SK-N-SH (cell line): Measurements from ENCODE around the gene TUBB8. TPM values are rescaled to one million over a fixed set of nuclear protein-coding genes. Genes with fewer than 3 reads are reported as not detected.

ENCODE experiments used
- CTCF ChIA-PET: fragments of 300-600, 350-600 bp; formaldehyde crosslinking; extraction: SDS; loops from one replicate; lab custom pipeline; 2021; lab: Yijun Ruan, JAX
- POLR2A ChIA-PET: fragments of 350-600 bp; sonication (Branson Sonifier 250); formaldehyde crosslinking; extraction: SDS; loops from one replicate; lab custom pipeline; 2020; ENCODE audit warnings: antibody characterized with exemption, inconsistent platforms; lab: Yijun Ruan, JAX
- DNase-seq: peaks from one replicate; pipeline ENCODE4 v3.0.0; 2012
- H2AFZ ChIP-seq: fragments of 200-600 bp; sonication (generic); 2 replicates; pipeline ENCODE4 v1.8.1; 2016; ENCODE audit warnings: antibody characterized with exemption, mild to moderate bottlenecking, low read depth
- H3F3A ChIP-seq: fragments of 200-600 bp; sonication (generic); replicated peaks from 2 replicates; pipeline ENCODE3; 2016; ENCODE audit warnings: antibody characterized with exemption, mild to moderate bottlenecking; ENCODE audit not compliant: insufficient read depth
- H3K27ac ChIP-seq, 2 experiments: fragments of 200-500 bp in 1 of 2; fragments of 200-600 bp in 1 of 2; sonication (Bioruptor generic) in 1 of 2; sonication (generic), shearing (Covaris generic) in 1 of 2; 2 replicates each; pipeline versions ENCODE4 v1.5.1 to v1.6.1; 2014 to 2016; ENCODE audit warnings: low read depth in 2 of 2, inconsistent platforms in 1 of 2, low read length in 1 of 2, mild to moderate bottlenecking in 1 of 2, mixed read lengths in 1 of 2
- H3K27me3 ChIP-seq: fragments of 200-600 bp; sonication (generic), shearing (Covaris generic); 2 replicates; pipeline ENCODE4 v1.6.1; 2016; ENCODE audit warnings: mixed run types; ENCODE audit not compliant: insufficient read depth
- H3K36me3 ChIP-seq, 2 experiments: fragments of 200-500 bp in 1 of 2; fragments of 200-600 bp in 1 of 2; sonication (Bioruptor generic) in 1 of 2; sonication (generic) in 1 of 2; replicated peaks in 1 of 2; 2 replicates each; pipeline versions ENCODE3 to v1.5.1; 2014 to 2016; ENCODE audit warnings: low read length in 1 of 2, mild to moderate bottlenecking in 1 of 2; ENCODE audit not compliant: insufficient read depth in 2 of 2, control insufficient read depth in 1 of 2
- H3K4me1 ChIP-seq, 2 experiments: fragments of 200-500 bp in 1 of 2; fragments of 200-600 bp in 1 of 2; sonication (Bioruptor generic) in 1 of 2; sonication (generic), shearing (Covaris generic) in 1 of 2; 2 replicates each; pipeline versions ENCODE4 v1.5.1 to v1.6.1; 2014 to 2016; ENCODE audit warnings: low read depth in 1 of 2, low read length in 1 of 2, mixed run types in 1 of 2; ENCODE audit not compliant: insufficient read depth in 2 of 2, control insufficient read depth in 1 of 2
- H3K4me2 ChIP-seq: fragments of 200-600 bp; sonication (generic), shearing (Covaris generic); 2 replicates; pipeline ENCODE4 v1.6.1; 2017; ENCODE audit warnings: mixed run types
- H3K4me3 ChIP-seq, 2 experiments: fragments of 200-500 bp in 1 of 2; fragments of 200-600 bp in 1 of 2; sonication (Bioruptor generic) in 1 of 2; sonication (generic), shearing (Covaris generic) in 1 of 2; 2 replicates each; pipeline versions ENCODE4 v1.5.1 to v1.8.1; 2014 to 2016; ENCODE audit warnings: low read depth in 2 of 2, inconsistent platforms in 1 of 2, low read length in 1 of 2, mild to moderate bottlenecking in 1 of 2, mixed read lengths in 1 of 2, moderate library complexity in 1 of 2
- H3K79me2 ChIP-seq: fragments of 200-600 bp; sonication (generic); 2 replicates; pipeline ENCODE4 v1.8.1; 2017; ENCODE audit warnings: mild to moderate bottlenecking; ENCODE audit not compliant: insufficient read depth
- H3K9ac ChIP-seq: fragments of 200-600 bp; sonication (generic); 2 replicates; pipeline ENCODE4 v1.6.1; 2017; ENCODE audit warnings: mixed run types
- H3K9me2 ChIP-seq: fragments of 200-600 bp; sonication (generic); 2 replicates; pipeline ENCODE4 v1.6.1; 2017; ENCODE audit warnings: mixed run types
- H3K9me3 ChIP-seq: fragments of 200-600 bp; sonication (generic); 2 replicates; pipeline ENCODE4 v1.6.1; 2017; ENCODE audit warnings: mixed run types, mild to moderate bottlenecking, moderate library complexity
- H4K20me1 ChIP-seq: fragments of 200-600 bp; sonication (generic); 2 replicates; pipeline ENCODE4 v1.6.1; 2017; ENCODE audit warnings: mild to moderate bottlenecking, mixed run types; ENCODE audit not compliant: insufficient read depth
- CTCF ChIP-seq: fragments of 200-600 bp; sonication (generic); IDR thresholded peaks from 2 replicates; pipeline ENCODE4 v1.6.1; 2017; ENCODE audit warnings: antibody characterized with exemption, mild to moderate bottlenecking, moderate library complexity
- ELF1 ChIP-seq: IDR thresholded peaks from 2 replicates; pipeline ENCODE4 v1.4.0; 2012
- EP300 ChIP-seq, 2 experiments: IDR thresholded peaks; 2 replicates each; pipeline versions ENCODE4 v1.4.0 to v1.6.1; 2012; ENCODE audit warnings: borderline replicate concordance in 1 of 2, low read depth in 1 of 2, low read length in 1 of 2
- EZH2phosphoT487 ChIP-seq: fragments of 200-600 bp; sonication (generic); IDR thresholded peaks from 2 replicates; pipeline ENCODE4 v1.6.1; 2017; ENCODE audit warnings: low read depth, mixed run types, mild to moderate bottlenecking, antibody characterized with exemption, moderate library complexity, borderline replicate concordance
- FOSL2 ChIP-seq: IDR thresholded peaks from 2 replicates; pipeline ENCODE4 v1.4.0; 2012; ENCODE audit warnings: low read depth, mild to moderate bottlenecking, moderate library complexity, borderline replicate concordance
- FOXJ3 ChIP-seq: sonication (generic); formaldehyde crosslinking; IDR thresholded peaks from 2 replicates; pipeline ENCODE4 v1.5.1; 2020; ENCODE audit warnings: mild to moderate bottlenecking, missing genetic modification reagents
- GABPA ChIP-seq: IDR thresholded peaks from 2 replicates; pipeline ENCODE4 v1.4.0; 2012; ENCODE audit warnings: low read depth, mild to moderate bottlenecking
- GATA2 ChIP-seq: sonication (generic); formaldehyde crosslinking; IDR thresholded peaks from 2 replicates; pipeline ENCODE4 v1.5.0; 2020; ENCODE audit warnings: mild to moderate bottlenecking, missing genetic modification reagents
- JUND ChIP-seq: IDR thresholded peaks from 2 replicates; pipeline ENCODE4 v1.4.0; 2012
- MAX ChIP-seq: IDR thresholded peaks from 2 replicates; pipeline ENCODE4 v1.4.0; 2012; ENCODE audit warnings: low read depth
- MXI1 ChIP-seq: IDR thresholded peaks from 2 replicates; pipeline ENCODE4 v1.6.1; 2012; ENCODE audit warnings: mild to moderate bottlenecking, low read depth, low read length, improper control_type of control experiment
- NFIC ChIP-seq: IDR thresholded peaks from 2 replicates; pipeline ENCODE4 v1.4.0; 2012; ENCODE audit warnings: borderline replicate concordance
- NRF1 ChIP-seq: IDR thresholded peaks from 2 replicates; pipeline ENCODE4 v1.6.1; 2012; ENCODE audit warnings: low read depth, mild to moderate bottlenecking, low read length
- POLR2AphosphoS5 ChIP-seq: IDR thresholded peaks from 2 replicates; pipeline ENCODE4 v1.6.1; 2012; ENCODE audit warnings: low read depth, low read length
- RCOR1 ChIP-seq: fragments of 150-350 bp; IDR thresholded peaks from 2 replicates; pipeline ENCODE4 v1.6.1; 2017; ENCODE audit warnings: antibody characterized with exemption, low read length
- RXRA ChIP-seq: IDR thresholded peaks from 2 replicates; pipeline ENCODE4 v1.4.0; 2012; ENCODE audit warnings: low read depth, mild to moderate bottlenecking, borderline replicate concordance
- SIN3A ChIP-seq: IDR thresholded peaks from 2 replicates; pipeline ENCODE4 v1.6.1; 2012; ENCODE audit warnings: low read depth, mild to moderate bottlenecking, low read length, moderate library complexity, borderline replicate concordance
- SMC3 ChIP-seq: IDR thresholded peaks from 2 replicates; pipeline ENCODE4 v1.6.1; 2012; ENCODE audit warnings: low read depth, low read length, improper control_type of control experiment
- TAF1 ChIP-seq: IDR thresholded peaks from 2 replicates; pipeline ENCODE4 v1.6.1; 2012; ENCODE audit warnings: low read depth, mild to moderate bottlenecking, low read length, moderate library complexity, borderline replicate concordance
- TCF12 ChIP-seq: IDR thresholded peaks from 2 replicates; pipeline ENCODE4 v1.4.0; 2012
- TEAD4 ChIP-seq: IDR thresholded peaks from 2 replicates; pipeline ENCODE4 v1.4.0; 2012; ENCODE audit warnings: mild to moderate bottlenecking, borderline replicate concordance; ENCODE audit not compliant: insufficient read depth
- USF1 ChIP-seq: IDR thresholded peaks from 2 replicates; pipeline ENCODE4 v1.4.0; 2012; ENCODE audit warnings: low read depth, borderline replicate concordance
- YY1 ChIP-seq: IDR thresholded peaks from 2 replicates; pipeline ENCODE4 v1.4.0; 2012; ENCODE audit warnings: low read depth, mild to moderate bottlenecking
- ZBTB33 ChIP-seq: IDR thresholded peaks from 2 replicates; pipeline ENCODE4 v1.4.0; 2012; ENCODE audit warnings: low read depth, borderline replicate concordance
- WGBS: methylation state at CpG from one replicate; pipeline ENCODE4 v1.1.6; 2017; ENCODE audit warnings: low lambda C conversion rate; 5-methylcytosine and 5-hydroxymethylcytosine counted together
- polyA plus RNA-seq, 3 experiments: library from polyadenylated mRNA; depleted of rRNA; stranded (reverse); fragments of >200 nt; gene quantifications; 2 replicates each; pipeline ENCODE4 v1.2.3, GENCODE V29; 2012

Gene TUBB8
- polyA plus RNA-seq, 1 of the 3 experiments (the other 2 are of a cell fraction), result 0.13 TPM

- H3K9me3 ChIP-seq, result peaks cover 5% of the 10 kb centered on the region
- no peaks in the 10 kb centered on the region for H3K36me3 ChIP-seq
- H3K9me2 ChIP-seq, result no peaks in the 10 kb centered on the region
- H2AFZ ChIP-seq, result no peak overlapping the region
- no peaks in the 10 kb centered on the region for H3K79me2 ChIP-seq
- no peak overlapping the region for H3K4me2 ChIP-seq
- H3K4me1 ChIP-seq, result peaks cover 0 to 12% of the 10 kb centered on the region in 2 experiments; a peak in 1 of 4 replicates
- no peaks in the 10 kb centered on the region for H3F3A ChIP-seq
- H3K4me3 ChIP-seq, result no peak overlapping the region
- CTCF ChIA-PET, result interaction anchor here (1.0 kb wide), 1 partner anchor 17 kb away, joined by 4 read pairs; no protein-coding TSS in a partner anchor
- POLR2A ChIA-PET, result no interaction called here
- TF ChIP-seq JUND, result no peak
- TF ChIP-seq SIN3A, result no peak
- no peak for TF ChIP-seq NFIC
- no peak for TF ChIP-seq TCF12
- no peak for TF ChIP-seq TAF1
- TF ChIP-seq RCOR1, result no peak
- no peak for TF ChIP-seq FOSL2
- no peak for TF ChIP-seq EP300 (IDR thresholded peaks at IDR 0.05; ENCODE audit: borderline replicate concordance in 1 of 2, low read depth in 1 of 2, low read length in 1 of 2)
- TF ChIP-seq ELF1, result no peak
- no peak for TF ChIP-seq NRF1
- no peak for TF ChIP-seq GATA2 (CRISPR knock-in tag)
- TF ChIP-seq TEAD4, result no peak
- TF ChIP-seq MXI1, result no peak
- no peak for TF ChIP-seq GABPA
- no peak for TF ChIP-seq MAX
- no peak for TF ChIP-seq YY1
- TF ChIP-seq POLR2AphosphoS5, result no peak
- no peaks in the 10 kb centered on the region for H4K20me1 ChIP-seq
- H3K9ac ChIP-seq, result no peak overlapping the region
- DNase-seq, result no peak
- no peak overlapping the region for H3K27ac ChIP-seq
- WGBS, result 59% methylated on average over 7 of the region's 8 CpGs
- H3K27me3 ChIP-seq, result no peaks in the 10 kb centered on the region
These were observed 42.2 kb upstream of the TUBB8 start for GRCh38 chr10:91313-91712.

- TF ChIP-seq RXRA (no peak), GABPA (no peak), CTCF (no peak), FOXJ3 (CRISPR knock-in tag) (no peak), MAX (no peak), SMC3 (no peak), ELF1 (no peak), USF1 (no peak), TAF1 (no peak), EZH2phosphoT487 (no peak), ZBTB33 (no peak), JUND (no peak)
- TF ChIP-seq, all 33 proteins: peak for 0
- ChIA-PET CTCF (no interaction called here), POLR2A (no interaction called here)
- 60% methylated on average over 1 of the region's 1 CpG for WGBS
- peaks cover 4% of the 10 kb centered on the region for H3K9me3 ChIP-seq
- no peak overlapping the region for H3K4me3 ChIP-seq
- H3K27ac ChIP-seq, result no peak overlapping the region
- no peak overlapping the region for H3K9ac ChIP-seq
- H4K20me1 ChIP-seq, result no peaks in the 10 kb centered on the region
- no peaks in the 10 kb centered on the region; the same call in 1 of the 2 replicates for H3K27me3 ChIP-seq
- H3F3A ChIP-seq, result no peaks in the 10 kb centered on the region
- no peak overlapping the region for H3K4me2 ChIP-seq
- no peaks in the 10 kb centered on the region for H3K9me2 ChIP-seq
- H3K4me1 ChIP-seq, result peaks cover 0 to 12% of the 10 kb centered on the region in 2 experiments; a peak in 1 of 4 replicates
- H3K79me2 ChIP-seq, result no peaks in the 10 kb centered on the region
- no peaks in the 10 kb centered on the region for H3K36me3 ChIP-seq
- no peak for DNase-seq
- H2AFZ ChIP-seq, result no peak overlapping the region
These were observed 41.1 kb upstream of the TUBB8 start for GRCh38 chr10:90161-90560.
